Measurements from ENCODE around the gene CALR. TPM values are rescaled to one million over a fixed set of nuclear protein-coding genes. Genes with fewer than 3 reads are reported as not detected.
A peak's percentile ranks its signal among the peaks of the same experiment; 100 is the strongest.

The CALR gene
- total and polyA plus RNA-seq, 9 of the 15 experiments (the other 6 are each of a cell fraction or from before 2014, with no cell fraction given) = 126 to 811 (median 642) TPM

DNA sequence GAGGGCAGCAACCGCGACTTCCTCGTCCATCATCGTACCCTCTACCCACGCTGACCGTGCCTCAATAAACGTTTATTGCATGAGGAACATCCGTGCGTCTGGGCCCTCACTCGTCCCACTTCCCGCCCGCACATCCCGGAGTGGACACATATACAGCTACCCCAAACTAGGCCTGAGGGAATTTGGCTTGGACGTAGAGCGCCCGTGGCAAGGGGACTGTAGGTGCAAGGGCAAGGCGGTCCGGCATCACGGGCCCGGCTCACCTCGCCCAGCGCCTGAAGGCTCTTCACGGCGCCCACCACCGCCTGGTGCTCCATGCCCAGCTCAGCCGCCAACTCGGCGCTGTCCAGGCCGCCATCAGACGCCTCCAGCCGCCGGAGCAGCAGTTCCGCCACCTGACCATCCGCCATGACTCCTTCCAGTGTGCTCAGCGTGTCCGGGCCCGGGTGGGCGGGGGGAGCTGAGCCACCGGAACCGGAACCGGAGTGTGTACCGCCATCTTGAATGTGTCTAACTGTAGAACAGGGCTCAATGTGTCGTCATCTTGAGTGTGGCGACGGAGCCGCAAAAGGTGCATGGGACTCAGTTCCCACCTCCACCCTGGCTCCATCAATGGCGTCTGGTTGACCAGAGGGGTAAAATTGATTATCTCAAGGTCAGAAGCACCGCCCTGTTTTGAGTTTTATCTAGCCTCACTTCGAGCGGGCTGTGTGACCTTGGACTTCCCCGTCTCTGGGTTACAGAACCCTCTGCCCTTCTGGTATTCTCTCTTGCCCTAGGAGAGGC is 4.9 kb upstream of the CALR start, which contains the start of gene FARSA (continued):
- TF ChIP-seq ZNF512 (tag; IDR thresholded peaks at IDR 0.05) (no peak), MTA2 (IDR thresholded peaks at IDR 0.05; ENCODE audit: low read depth) (no peak), UBTF (IDR thresholded peaks at IDR 0.05; ENCODE audit: borderline replicate concordance in 1 of 2, low read depth in 2 of 2, low read length in 2 of 2) (0 out of 4 replicates have a peak, but pooled peaks of 1 of the 2 experiments have one; percentile 49), FOXA1 (IDR thresholded peaks at IDR 0.05; ENCODE audit: borderline replicate concordance) (no peak), MEIS2 (IDR thresholded peaks at IDR 0.05; ENCODE audit: partially characterized antibody) (no peak), ARID3A (IDR thresholded peaks at IDR 0.05; ENCODE audit: borderline replicate concordance, low read depth, low read length) (peak; percentile 39; the same call in 1 of the 2 replicates), THRAP3 (IDR thresholded peaks at IDR 0.05; ENCODE audit: borderline replicate concordance) (no peak), KDM2B (CRISPR knock-in tag; IDR thresholded peaks at IDR 0.05) (no peak), ZHX1 (conservative IDR thresholded peaks at IDR 0.05; ENCODE audit: low read length) (no peak), MLX (CRISPR knock-in tag; conservative IDR thresholded peaks at IDR 0.05) (peak in 1 of 2 experiments; percentile 29; a peak in 1 of 4 replicates), GABPB1 (CRISPR knock-in tag; IDR thresholded peaks at IDR 0.05) (peak; percentile 97)
- TF ChIP-seq, protein P1, sequence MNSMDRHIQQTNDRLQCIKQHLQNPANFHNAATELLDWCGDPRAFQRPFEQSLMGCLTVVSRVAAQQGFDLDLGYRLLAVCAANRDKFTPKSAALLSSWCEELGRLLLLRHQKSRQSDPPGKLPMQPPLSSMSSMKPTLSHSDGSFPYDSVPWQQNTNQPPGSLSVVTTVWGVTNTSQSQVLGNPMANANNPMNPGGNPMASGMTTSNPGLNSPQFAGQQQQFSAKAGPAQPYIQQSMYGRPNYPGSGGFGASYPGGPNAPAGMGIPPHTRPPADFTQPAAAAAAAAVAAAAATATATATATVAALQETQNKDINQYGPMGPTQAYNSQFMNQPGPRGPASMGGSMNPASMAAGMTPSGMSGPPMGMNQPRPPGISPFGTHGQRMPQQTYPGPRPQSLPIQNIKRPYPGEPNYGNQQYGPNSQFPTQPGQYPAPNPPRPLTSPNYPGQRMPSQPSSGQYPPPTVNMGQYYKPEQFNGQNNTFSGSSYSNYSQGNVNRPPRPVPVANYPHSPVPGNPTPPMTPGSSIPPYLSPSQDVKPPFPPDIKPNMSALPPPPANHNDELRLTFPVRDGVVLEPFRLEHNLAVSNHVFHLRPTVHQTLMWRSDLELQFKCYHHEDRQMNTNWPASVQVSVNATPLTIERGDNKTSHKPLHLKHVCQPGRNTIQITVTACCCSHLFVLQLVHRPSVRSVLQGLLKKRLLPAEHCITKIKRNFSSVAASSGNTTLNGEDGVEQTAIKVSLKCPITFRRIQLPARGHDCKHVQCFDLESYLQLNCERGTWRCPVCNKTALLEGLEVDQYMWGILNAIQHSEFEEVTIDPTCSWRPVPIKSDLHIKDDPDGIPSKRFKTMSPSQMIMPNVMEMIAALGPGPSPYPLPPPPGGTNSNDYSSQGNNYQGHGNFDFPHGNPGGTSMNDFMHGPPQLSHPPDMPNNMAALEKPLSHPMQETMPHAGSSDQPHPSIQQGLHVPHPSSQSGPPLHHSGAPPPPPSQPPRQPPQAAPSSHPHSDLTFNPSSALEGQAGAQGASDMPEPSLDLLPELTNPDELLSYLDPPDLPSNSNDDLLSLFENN (IDR thresholded peaks at IDR 0.05; ENCODE audit: low read depth in 2 of 2, low read length in 2 of 2) = peak in 1 of 2 experiments; percentile 70; a peak in 2 of 4 replicates
